NCI-H1436 treated with DMSO at 0.1 percent for 48 hours (cell line): ENCODE data around the gene MOCOS.

ENCODE experiments used
- DNase-seq: peaks from one replicate; lab custom pipeline; 2025; lab: John Stamatoyannopoulos, UW

The MOCOS gene

GRCh38 chr18:36305375-36305774, 118.1 kb downstream of the MOCOS start:
- DNase-seq: no peak

- DNase-seq: no peak
These were observed 120.2 kb downstream of the MOCOS start for GRCh38 chr18:36307513-36307912.

GRCh38 chr18:36308711-36309435, 121.6 kb downstream of the MOCOS start:
- DNase-seq: no peak

DNA sequence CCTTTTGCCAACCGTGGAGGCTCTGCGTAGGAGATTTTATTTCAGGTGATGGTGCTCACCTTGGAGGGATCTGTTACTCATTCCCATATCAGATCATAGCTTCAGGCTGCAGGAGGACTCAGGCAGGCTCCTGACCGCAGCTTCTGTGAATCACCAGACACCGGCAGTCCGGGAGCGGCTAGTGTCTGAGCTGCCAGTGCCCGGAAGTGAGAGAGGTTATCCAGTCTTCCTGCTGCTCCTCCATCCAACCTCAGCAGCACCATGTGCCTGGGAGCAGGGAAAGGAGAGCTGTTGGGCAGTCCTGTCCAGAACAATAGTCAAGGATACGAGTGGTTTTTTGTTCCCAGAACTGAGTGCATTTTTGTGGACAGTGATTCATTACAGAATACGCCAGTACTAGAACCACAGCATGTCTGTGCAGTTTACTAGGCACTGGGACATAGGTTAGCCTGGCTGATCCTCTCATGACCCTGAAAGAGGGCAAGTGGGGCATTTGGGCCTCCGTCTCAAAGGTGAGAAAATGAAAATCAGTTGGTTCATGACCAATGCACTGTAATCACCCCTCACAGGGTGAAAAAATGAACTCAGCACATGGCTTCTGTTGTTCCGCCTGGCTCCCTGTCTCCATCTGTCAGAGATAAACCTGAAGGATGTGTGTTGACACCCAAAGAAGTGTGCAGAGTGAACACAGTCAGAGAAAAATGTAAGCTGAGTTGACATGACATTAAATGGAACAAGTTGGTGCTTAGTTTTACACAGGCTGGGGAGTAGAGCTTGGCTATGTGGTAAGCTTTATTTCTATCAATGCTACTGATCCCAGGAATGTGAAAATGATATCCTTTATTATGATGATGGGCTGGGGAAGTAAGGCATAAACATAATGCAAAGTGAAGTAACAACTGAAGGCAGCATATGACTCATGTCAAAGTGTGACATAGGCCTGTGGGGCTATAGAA, 122.4 kb downstream of the MOCOS start:
- DNase-seq: no peak

DNA sequence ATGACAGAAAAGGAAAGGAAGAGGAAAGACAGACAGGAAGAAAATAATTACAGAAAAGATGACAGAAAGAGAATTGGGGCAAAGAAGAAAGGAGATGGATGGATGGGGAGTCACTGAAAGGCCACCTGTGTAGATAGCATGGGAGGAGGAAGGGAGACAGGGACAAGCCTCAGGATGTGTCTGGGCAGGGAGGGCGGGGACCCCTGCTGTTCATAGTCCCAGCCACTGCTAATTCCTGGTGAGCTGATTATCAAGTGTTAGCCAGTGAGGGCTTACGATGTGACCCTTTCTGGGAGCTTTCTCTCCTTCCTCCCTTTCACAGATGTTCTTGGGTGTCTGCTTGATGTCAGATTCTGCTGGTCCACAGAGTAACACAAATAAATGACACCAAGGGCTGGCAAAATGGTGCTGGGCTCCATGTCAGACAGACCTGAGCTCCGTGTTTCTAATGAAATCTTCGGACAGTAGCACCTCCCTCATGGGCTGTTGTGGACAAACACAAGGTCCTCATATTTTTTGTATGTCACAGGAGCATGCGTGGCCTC, 123.8 kb downstream of the MOCOS start:
- no peak for DNase-seq

GRCh38 chr18:36312806-36313395, 125.6 kb downstream of the MOCOS start:
- no peak for DNase-seq

GRCh38 chr18:36314098-36314497, 126.8 kb downstream of the MOCOS start:
- DNase-seq: no peak

GRCh38 chr18:36314754-36315153, 127.5 kb downstream of the MOCOS start:
- no peak for DNase-seq

GRCh38 chr18:36315736-36316135, 128.4 kb downstream of the MOCOS start:
- DNase-seq: no peak

GRCh38 chr18:36316246-36316645, 128.9 kb downstream of the MOCOS start:
- no peak for DNase-seq
